GM23338 (cell line): Measurements from ENCODE around the gene FTO.

Experiments used
- EZH2phosphoT487 ChIP-seq: fragments of 200-600 bp; sonication (generic); IDR thresholded peaks from one replicate; pipeline ENCODE4 v1.8.1; 2018; ENCODE audit warnings: antibody characterized with exemption; ENCODE audit not compliant: unreplicated experiment
- POLR2AphosphoS5 ChIP-seq: IDR thresholded peaks from 2 replicates; pipeline ENCODE4 v1.6.1; 2016; ENCODE audit warnings: antibody characterized with exemption, low read depth
- TF ChIP-seq, protein P1 (sequence below): fragments of 250-450 bp; sonication (Bioruptor Pico); IDR thresholded peaks from 2 replicates; pipeline ENCODE4 v1.5.0; 2020; ENCODE audit warnings: mild to moderate bottlenecking, moderate library complexity
- TF ChIP-seq, protein P2 (sequence below), 2 experiments: fragments of 200-600 bp in 1 of 2; sonication (generic) in 1 of 2; conservative IDR thresholded peaks; 2 replicates each; pipeline versions ENCODE4 v1.5.1 to v1.6.1; 2016 to 2017; ENCODE audit warnings: antibody characterized with exemption in 2 of 2, low read depth in 2 of 2, mild to moderate bottlenecking in 2 of 2, moderate library complexity in 1 of 2

DNA sequence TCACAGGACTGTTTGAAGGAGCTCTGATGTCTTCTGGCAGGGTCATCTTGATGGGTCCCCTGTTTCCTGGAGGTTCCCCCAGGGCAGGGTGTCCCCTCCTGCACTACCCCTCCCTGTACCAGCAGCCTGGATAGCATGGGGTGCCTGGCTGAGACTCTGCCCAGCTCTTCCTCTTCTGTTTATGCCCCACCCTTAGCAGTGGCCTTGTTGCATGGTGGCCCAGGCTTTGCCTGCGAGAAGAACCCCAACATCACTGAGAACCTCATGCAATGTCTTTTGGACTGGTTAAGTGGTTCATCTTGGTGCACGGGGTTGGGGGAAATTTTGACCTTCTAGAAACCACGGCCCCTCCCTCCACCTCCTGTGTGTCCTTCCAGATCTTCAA lies 460.8 kb downstream of the FTO start:
- TF ChIP-seq POLR2AphosphoS5 (no peak), EZH2phosphoT487 (no peak)
- TF ChIP-seq, protein P1, sequence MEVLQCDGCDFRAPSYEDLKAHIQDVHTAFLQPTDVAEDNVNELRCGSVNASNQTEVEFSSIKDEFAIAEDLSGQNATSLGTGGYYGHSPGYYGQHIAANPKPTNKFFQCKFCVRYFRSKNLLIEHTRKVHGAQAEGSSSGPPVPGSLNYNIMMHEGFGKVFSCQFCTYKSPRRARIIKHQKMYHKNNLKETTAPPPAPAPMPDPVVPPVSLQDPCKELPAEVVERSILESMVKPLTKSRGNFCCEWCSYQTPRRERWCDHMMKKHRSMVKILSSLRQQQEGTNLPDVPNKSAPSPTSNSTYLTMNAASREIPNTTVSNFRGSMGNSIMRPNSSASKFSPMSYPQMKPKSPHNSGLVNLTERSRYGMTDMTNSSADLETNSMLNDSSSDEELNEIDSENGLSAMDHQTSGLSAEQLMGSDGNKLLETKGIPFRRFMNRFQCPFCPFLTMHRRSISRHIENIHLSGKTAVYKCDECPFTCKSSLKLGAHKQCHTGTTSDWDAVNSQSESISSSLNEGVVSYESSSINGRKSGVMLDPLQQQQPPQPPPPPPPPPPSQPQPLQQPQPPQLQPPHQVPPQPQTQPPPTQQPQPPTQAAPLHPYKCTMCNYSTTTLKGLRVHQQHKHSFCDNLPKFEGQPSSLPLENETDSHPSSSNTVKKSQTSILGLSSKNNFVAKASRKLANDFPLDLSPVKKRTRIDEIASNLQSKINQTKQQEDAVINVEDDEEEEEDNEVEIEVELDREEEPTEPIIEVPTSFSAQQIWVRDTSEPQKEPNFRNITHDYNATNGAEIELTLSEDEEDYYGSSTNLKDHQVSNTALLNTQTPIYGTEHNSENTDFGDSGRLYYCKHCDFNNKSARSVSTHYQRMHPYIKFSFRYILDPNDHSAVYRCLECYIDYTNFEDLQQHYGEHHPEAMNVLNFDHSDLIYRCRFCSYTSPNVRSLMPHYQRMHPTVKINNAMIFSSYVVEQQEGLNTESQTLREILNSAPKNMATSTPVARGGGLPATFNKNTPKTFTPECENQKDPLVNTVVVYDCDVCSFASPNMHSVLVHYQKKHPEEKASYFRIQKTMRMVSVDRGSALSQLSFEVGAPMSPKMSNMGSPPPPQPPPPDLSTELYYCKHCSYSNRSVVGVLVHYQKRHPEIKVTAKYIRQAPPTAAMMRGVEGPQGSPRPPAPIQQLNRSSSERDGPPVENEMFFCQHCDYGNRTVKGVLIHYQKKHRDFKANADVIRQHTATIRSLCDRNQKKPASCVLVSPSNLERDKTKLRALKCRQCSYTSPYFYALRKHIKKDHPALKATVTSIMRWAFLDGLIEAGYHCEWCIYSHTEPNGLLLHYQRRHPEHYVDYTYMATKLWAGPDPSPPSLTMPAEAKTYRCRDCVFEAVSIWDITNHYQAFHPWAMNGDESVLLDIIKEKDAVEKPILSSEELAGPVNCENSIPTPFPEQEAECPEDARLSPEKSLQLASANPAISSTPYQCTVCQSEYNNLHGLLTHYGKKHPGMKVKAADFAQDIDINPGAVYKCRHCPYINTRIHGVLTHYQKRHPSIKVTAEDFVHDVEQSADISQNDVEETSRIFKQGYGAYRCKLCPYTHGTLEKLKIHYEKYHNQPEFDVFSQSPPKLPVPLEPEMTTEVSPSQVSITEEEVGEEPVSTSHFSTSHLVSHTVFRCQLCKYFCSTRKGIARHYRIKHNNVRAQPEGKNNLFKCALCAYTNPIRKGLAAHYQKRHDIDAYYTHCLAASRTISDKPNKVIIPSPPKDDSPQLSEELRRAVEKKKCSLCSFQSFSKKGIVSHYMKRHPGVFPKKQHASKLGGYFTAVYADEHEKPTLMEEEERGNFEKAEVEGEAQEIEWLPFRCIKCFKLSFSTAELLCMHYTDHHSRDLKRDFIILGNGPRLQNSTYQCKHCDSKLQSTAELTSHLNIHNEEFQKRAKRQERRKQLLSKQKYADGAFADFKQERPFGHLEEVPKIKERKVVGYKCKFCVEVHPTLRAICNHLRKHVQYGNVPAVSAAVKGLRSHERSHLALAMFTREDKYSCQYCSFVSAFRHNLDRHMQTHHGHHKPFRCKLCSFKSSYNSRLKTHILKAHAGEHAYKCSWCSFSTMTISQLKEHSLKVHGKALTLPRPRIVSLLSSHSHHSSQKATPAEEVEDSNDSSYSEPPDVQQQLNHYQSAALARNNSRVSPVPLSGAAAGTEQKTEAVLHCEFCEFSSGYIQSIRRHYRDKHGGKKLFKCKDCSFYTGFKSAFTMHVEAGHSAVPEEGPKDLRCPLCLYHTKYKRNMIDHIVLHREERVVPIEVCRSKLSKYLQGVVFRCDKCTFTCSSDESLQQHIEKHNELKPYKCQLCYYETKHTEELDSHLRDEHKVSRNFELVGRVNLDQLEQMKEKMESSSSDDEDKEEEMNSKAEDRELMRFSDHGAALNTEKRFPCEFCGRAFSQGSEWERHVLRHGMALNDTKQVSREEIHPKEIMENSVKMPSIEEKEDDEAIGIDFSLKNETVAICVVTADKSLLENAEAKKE: no peak
- TF ChIP-seq, protein P2, sequence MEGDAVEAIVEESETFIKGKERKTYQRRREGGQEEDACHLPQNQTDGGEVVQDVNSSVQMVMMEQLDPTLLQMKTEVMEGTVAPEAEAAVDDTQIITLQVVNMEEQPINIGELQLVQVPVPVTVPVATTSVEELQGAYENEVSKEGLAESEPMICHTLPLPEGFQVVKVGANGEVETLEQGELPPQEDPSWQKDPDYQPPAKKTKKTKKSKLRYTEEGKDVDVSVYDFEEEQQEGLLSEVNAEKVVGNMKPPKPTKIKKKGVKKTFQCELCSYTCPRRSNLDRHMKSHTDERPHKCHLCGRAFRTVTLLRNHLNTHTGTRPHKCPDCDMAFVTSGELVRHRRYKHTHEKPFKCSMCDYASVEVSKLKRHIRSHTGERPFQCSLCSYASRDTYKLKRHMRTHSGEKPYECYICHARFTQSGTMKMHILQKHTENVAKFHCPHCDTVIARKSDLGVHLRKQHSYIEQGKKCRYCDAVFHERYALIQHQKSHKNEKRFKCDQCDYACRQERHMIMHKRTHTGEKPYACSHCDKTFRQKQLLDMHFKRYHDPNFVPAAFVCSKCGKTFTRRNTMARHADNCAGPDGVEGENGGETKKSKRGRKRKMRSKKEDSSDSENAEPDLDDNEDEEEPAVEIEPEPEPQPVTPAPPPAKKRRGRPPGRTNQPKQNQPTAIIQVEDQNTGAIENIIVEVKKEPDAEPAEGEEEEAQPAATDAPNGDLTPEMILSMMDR (conservative IDR thresholded peaks at IDR 0.05; ENCODE audit: low read depth in 2 of 2): no peak
